ENCODE results near the gene UBR1. TPM values are rescaled to one million over a fixed set of nuclear protein-coding genes. Genes with fewer than 3 reads are reported as not detected.
A peak's percentile ranks its signal among the peaks of the same experiment; 100 is the strongest.

The UBR1 gene
- total and polyA plus RNA-seq, 3 donors from 2014 or later = 21.3 to 40.7 (median 36.5) TPM

DNA sequence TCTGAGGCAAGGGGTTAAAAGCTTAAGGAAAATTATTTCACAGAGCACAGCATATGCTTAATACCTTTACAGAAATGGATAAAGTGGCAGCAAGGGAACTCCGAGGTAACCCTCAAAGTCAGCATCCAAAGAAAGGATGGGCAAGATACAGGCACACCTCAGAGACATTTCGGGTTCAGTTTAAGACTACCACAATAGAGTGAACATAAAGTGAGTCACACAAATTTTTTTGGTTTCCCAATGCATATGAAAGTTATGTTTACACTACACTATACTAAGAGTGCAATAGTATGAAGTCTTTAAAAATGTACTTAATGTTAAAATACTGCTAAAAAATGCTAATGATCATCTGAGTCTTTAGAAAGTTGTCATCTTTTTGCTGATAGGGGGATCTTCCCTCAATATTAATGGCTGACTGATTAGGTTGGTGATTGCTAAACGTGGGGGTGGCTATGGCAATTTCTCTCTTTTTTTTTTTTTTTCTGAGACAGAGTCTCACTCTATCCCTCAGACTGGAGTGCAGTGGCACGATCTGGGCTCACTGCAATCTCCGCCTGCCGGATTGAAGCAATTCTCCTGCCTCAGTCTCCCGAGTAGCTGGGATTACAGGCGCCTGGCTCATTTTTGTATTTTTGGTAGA is 10.0 kb downstream of the UBR1 start:
- WGBS, 2 donors = 90 to 93% methylated on average over 8 of the region's 8 CpGs
- no peak overlapping the region for H3K4me3 ChIP-seq
- H3K9me3 ChIP-seq = no peaks in the 10 kb centered on the region
- TF ChIP-seq, protein P1, sequence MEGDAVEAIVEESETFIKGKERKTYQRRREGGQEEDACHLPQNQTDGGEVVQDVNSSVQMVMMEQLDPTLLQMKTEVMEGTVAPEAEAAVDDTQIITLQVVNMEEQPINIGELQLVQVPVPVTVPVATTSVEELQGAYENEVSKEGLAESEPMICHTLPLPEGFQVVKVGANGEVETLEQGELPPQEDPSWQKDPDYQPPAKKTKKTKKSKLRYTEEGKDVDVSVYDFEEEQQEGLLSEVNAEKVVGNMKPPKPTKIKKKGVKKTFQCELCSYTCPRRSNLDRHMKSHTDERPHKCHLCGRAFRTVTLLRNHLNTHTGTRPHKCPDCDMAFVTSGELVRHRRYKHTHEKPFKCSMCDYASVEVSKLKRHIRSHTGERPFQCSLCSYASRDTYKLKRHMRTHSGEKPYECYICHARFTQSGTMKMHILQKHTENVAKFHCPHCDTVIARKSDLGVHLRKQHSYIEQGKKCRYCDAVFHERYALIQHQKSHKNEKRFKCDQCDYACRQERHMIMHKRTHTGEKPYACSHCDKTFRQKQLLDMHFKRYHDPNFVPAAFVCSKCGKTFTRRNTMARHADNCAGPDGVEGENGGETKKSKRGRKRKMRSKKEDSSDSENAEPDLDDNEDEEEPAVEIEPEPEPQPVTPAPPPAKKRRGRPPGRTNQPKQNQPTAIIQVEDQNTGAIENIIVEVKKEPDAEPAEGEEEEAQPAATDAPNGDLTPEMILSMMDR (IDR thresholded peaks at IDR 0.05) = no peak
- no peak for TF ChIP-seq POLR2A (IDR thresholded peaks at IDR 0.05)
- no peaks in the 10 kb centered on the region for H3K27me3 ChIP-seq
- no peak overlapping the region for H3K27ac ChIP-seq
- H3K36me3 ChIP-seq (ENCODE audit: low read depth, missing control alignments) = no peaks in the 10 kb centered on the region
- no peaks in the 10 kb centered on the region for H3K4me1 ChIP-seq
- intact Hi-C loops (cut with DNase I; ENCODE audit: low total_unique reads) = no loop called here
- no peak for DNase-seq

DNA sequence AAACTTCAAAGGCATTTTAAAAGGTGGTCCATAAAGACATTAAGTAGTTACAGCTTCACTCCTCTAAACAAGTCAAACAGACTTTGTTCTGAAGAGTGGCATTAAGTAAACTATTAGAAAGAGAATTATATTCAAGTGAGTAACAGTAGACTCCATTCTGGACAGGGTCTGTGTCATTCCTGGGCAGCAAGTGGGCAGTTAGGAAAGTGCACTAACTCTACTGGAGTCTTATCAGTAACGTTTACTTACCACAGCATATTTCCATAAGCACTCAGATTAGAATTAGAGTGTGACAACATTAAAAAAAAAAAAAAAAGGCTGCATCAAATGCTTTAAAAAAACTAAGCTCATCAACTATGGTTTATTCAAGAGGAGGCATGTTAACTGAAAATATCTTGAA is 10.6 kb downstream of the UBR1 start:
- 25 to 41% methylated on average over 1 of the region's 1 CpG for WGBS, 2 donors
- H3K27ac ChIP-seq = no peak overlapping the region

DNA sequence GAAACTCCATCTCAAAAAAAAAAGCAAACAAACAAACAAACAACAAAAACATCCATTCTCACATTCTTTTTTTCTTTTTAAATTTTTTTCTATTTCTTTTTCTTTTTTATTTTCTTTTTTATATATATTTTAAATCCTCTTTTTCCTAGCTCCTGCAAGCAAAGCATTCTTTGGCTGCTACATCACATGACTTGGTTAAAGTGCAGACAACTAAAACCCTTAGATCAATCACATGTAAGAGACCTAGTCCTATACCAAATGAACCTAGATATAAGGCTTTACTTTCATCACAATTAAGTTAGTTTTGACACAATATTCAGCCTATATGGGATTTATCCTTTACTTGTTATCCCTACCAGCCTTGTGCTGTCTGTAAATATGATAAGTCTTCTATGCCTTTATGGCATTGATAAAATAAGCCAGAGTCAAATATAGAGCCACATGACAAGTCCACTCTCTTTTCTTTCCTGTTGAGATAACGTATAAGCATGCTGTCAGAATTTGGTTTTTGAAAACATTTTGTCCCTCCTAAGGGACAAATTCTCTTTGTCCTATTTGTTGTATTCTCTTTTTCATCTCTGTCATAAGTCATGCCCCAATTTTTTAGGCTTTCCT is 11.3 kb downstream of the UBR1 start:
- H3K27me3 ChIP-seq = no peaks in the 10 kb centered on the region
- no peak overlapping the region for H3K4me3 ChIP-seq
- intact Hi-C loops (cut with DNase I; ENCODE audit: low total_unique reads) = no loop called here
- H3K9me3 ChIP-seq = no peaks in the 10 kb centered on the region
- 58 to 82% methylated on average over 1 of the region's 1 CpG for WGBS, 2 donors
- peaks cover 4% of the 10 kb centered on the region for H3K4me1 ChIP-seq
- no peak overlapping the region for H3K27ac ChIP-seq
- TF ChIP-seq POLR2A (IDR thresholded peaks at IDR 0.05) = no peak
- TF ChIP-seq, protein P1 (IDR thresholded peaks at IDR 0.05) = no peak
- no peak for DNase-seq
- no peaks in the 10 kb centered on the region for H3K36me3 ChIP-seq (ENCODE audit: low read depth, missing control alignments)

More for the DNA sequence above, 10.6 kb downstream of the UBR1 start:
- H3K36me3 ChIP-seq (ENCODE audit: low read depth, missing control alignments) = no peaks in the 10 kb centered on the region
- TF ChIP-seq POLR2A (IDR thresholded peaks at IDR 0.05) = no peak
- TF ChIP-seq, protein P1 (IDR thresholded peaks at IDR 0.05) = no peak
- DNase-seq = no peak
- no peaks in the 10 kb centered on the region for H3K4me1 ChIP-seq
- no peaks in the 10 kb centered on the region for H3K9me3 ChIP-seq
- H3K27me3 ChIP-seq = no peaks in the 10 kb centered on the region
- intact Hi-C loops (cut with DNase I; ENCODE audit: low total_unique reads) = no loop called here
- no peak overlapping the region for H3K4me3 ChIP-seq

- DNase-seq = no peak
- WGBS, 2 donors = 75 to 85% methylated on average over 1 of the region's 1 CpG
- no peak overlapping the region for H3K4me3 ChIP-seq
- TF ChIP-seq, protein P1 (IDR thresholded peaks at IDR 0.05) = no peak
- TF ChIP-seq POLR2A (IDR thresholded peaks at IDR 0.05) = no peak
- no peaks in the 10 kb centered on the region for H3K36me3 ChIP-seq (ENCODE audit: low read depth, missing control alignments)
- H3K4me1 ChIP-seq = peaks cover 10% of the 10 kb centered on the region
- intact Hi-C loops (cut with DNase I; ENCODE audit: low total_unique reads) = no loop called here
- no peaks in the 10 kb centered on the region for H3K9me3 ChIP-seq
- H3K27ac ChIP-seq = peak overlapping the region in 1 of 2 donors; percentile 68
- H3K27me3 ChIP-seq = no peaks in the 10 kb centered on the region
Measured at GRCh38 chr15:43093026-43093425, 12.8 kb downstream of the UBR1 start.

DNA sequence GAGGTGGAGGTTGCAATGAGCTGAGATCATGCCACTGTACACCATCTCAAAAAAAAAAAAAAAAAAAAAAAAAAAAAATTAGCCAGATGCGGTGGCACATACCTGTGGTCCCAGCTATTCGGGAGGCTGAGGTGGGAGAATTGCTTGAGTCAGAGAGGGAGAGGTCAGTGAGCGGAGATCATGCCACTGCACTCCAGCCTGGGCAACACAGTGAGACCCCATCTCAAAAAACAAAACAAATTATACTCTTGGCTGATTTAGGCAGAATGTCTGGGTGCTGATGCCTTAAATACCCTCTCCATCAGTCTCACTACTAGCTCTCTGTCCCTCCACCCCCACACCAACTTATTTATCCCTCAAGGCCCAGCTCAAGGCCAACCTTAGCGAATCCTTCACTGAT is 14.0 kb downstream of the UBR1 start:
- TF ChIP-seq, protein P1 (IDR thresholded peaks at IDR 0.05) = no peak
- TF ChIP-seq POLR2A (IDR thresholded peaks at IDR 0.05) = no peak
- WGBS, 2 donors = 91 to 94% methylated on average over 4 of the region's 4 CpGs
- H3K27me3 ChIP-seq = no peaks in the 10 kb centered on the region
- DNase-seq = no peak
- intact Hi-C loops (cut with DNase I; ENCODE audit: low total_unique reads) = no loop called here
- H3K9me3 ChIP-seq = no peaks in the 10 kb centered on the region
- no peaks in the 10 kb centered on the region for H3K36me3 ChIP-seq (ENCODE audit: low read depth, missing control alignments)
- peak overlapping the region in 1 of 2 donors; percentile 68 for H3K27ac ChIP-seq
- peaks cover 12% of the 10 kb centered on the region for H3K4me1 ChIP-seq
- no peak overlapping the region for H3K4me3 ChIP-seq
